ENCODE measurements around the gene C15orf39.

- no peak for TF ChIP-seq CTCF (IDR thresholded peaks at IDR 0.05)
- no peak for TF ChIP-seq POLR2A (IDR thresholded peaks at IDR 0.05)
Measured at GRCh38 chr15:75211436-75212199, 9.9 kb downstream of the C15orf39 start.
